CD14-positive monocyte (primary cell): ENCODE results near the gene WDR6. TPM values are rescaled to one million over a fixed set of nuclear protein-coding genes. Genes with fewer than 3 reads are reported as not detected.

ENCODE experiments used
- DNase-seq, 3 donors: peaks; one replicate each; pipeline ENCODE4 v3.0.0-alpha.2; 2011 to 2022
- H2AFZ ChIP-seq: 2 replicates; pipeline ENCODE4 v1.6.0; 2012; ENCODE audit warnings: mild to moderate bottlenecking, low read depth, low read length, inconsistent platforms; ENCODE audit not compliant: insufficient read depth, poor library complexity, severe bottlenecking
- H3K27ac ChIP-seq, 2 donors: 1 replicate in 1 of 2; 2 replicates in 1 of 2; pipeline ENCODE4 v1.5.1; 2012 to 2013; ENCODE audit warnings: low read length in 2 of 2, control low read depth in 1 of 2, inconsistent platforms in 1 of 2, low read depth in 1 of 2, mild to moderate bottlenecking in 1 of 2
- H3K27me3 ChIP-seq, 2 donors: one replicate each; pipeline versions ENCODE4 v1.6.0 to v1.6.1; 2011 to 2013; ENCODE audit warnings: low read length in 2 of 2; ENCODE audit not compliant: control insufficient read depth in 2 of 2, insufficient read depth in 2 of 2
- H3K36me3 ChIP-seq, 2 donors: replicated peaks in 1 of 2; 1 replicate in 1 of 2; 2 replicates in 1 of 2; pipeline versions ENCODE4 v1.5.1 to v1.6.1; 2012 to 2013; ENCODE audit warnings: low read length in 2 of 2, control low read depth in 1 of 2, inconsistent platforms in 1 of 2, mild to moderate bottlenecking in 1 of 2; ENCODE audit not compliant: insufficient read depth in 2 of 2, control insufficient read depth in 1 of 2
- H3K4me1 ChIP-seq, 2 donors: 1 replicate in 1 of 2; 2 replicates in 1 of 2; pipeline versions ENCODE4 v1.5.1 to v1.6.1; 2012 to 2013; ENCODE audit warnings: low read length in 2 of 2, control low read depth in 1 of 2, inconsistent platforms in 1 of 2, mild to moderate bottlenecking in 1 of 2, moderate library complexity in 1 of 2; ENCODE audit not compliant: insufficient read depth in 2 of 2, control insufficient read depth in 1 of 2
- H3K4me2 ChIP-seq: replicated peaks from 2 replicates; pipeline ENCODE3; 2012; ENCODE audit warnings: low read length, moderate library complexity, mild to moderate bottlenecking; ENCODE audit not compliant: poor library complexity, severe bottlenecking; ENCODE audit errors: extremely low read depth
- H3K4me3 ChIP-seq, 3 experiments: fragments of 200-600 bp in 1 of 3; sonication (generic) in 1 of 3; replicated peaks in 1 of 3; 1 replicate in 2 of 3; 2 replicates in 1 of 3; pipeline ENCODE4 v1.5.1; 2011 to 2013; ENCODE audit warnings: low read length in 3 of 3, mild to moderate bottlenecking in 3 of 3, control low read depth in 2 of 3, low read depth in 2 of 3, inconsistent platforms in 1 of 3, moderate library complexity in 1 of 3
- H3K79me2 ChIP-seq: 2 replicates; pipeline ENCODE4 v1.6.0; 2012; ENCODE audit warnings: mild to moderate bottlenecking, control low read depth, inconsistent platforms, low read length, moderate library complexity; ENCODE audit not compliant: insufficient read depth
- H3K9ac ChIP-seq: 2 replicates; pipeline ENCODE4 v1.6.0; 2017; ENCODE audit warnings: low read length, mild to moderate bottlenecking; ENCODE audit not compliant: insufficient read depth, poor library complexity, severe bottlenecking
- H3K9me3 ChIP-seq, 2 donors: replicated peaks in 1 of 2; 1 replicate in 1 of 2; 2 replicates in 1 of 2; pipeline versions ENCODE4 v1.5.1 to v1.6.1; 2012 to 2013; ENCODE audit warnings: low read length in 2 of 2, control low read depth in 1 of 2; ENCODE audit not compliant: control insufficient read depth in 1 of 2, insufficient read depth in 1 of 2
- H4K20me1 ChIP-seq: 2 replicates; pipeline ENCODE4 v1.6.0; 2012; ENCODE audit warnings: mild to moderate bottlenecking, low read length, control low read depth, moderate library complexity; ENCODE audit not compliant: insufficient read depth
- H3K27ac Mint-ChIP-seq, 7 donors: one replicate each; pipeline ENCODE4 v1.8.0; 2020; ENCODE audit warnings: mild to moderate bottlenecking in 7 of 7, mixed read lengths in 7 of 7, moderate library complexity in 6 of 7, inconsistent platforms in 2 of 7
- H3K27me3 Mint-ChIP-seq, 3 donors: one replicate each; pipeline ENCODE4 v1.8.0; 2021 to 2022; ENCODE audit warnings: low read depth in 3 of 3, mild to moderate bottlenecking in 3 of 3, mixed read lengths in 3 of 3, moderate library complexity in 3 of 3, inconsistent platforms in 1 of 3
- H3K36me3 Mint-ChIP-seq, 2 donors: one replicate each; pipeline ENCODE4 v1.8.0; 2020; ENCODE audit warnings: mixed read lengths in 2 of 2, inconsistent platforms in 1 of 2, mild to moderate bottlenecking in 1 of 2
- H3K4me1 Mint-ChIP-seq: one replicate; pipeline ENCODE4 v1.8.0; 2020; ENCODE audit warnings: mild to moderate bottlenecking, mixed read lengths
- H3K4me3 Mint-ChIP-seq, 2 donors: one replicate each; pipeline ENCODE4 v1.8.0; 2020; ENCODE audit warnings: mild to moderate bottlenecking in 2 of 2, mixed read lengths in 2 of 2, moderate library complexity in 1 of 2
- H3K9me3 Mint-ChIP-seq, 7 donors: one replicate each; pipeline ENCODE4 v1.8.0; 2020 to 2022; ENCODE audit warnings: mixed read lengths in 7 of 7, mild to moderate bottlenecking in 6 of 7, moderate library complexity in 6 of 7, inconsistent platforms in 2 of 7
- CTCF ChIP-seq: fragments of 200-600 bp; IDR thresholded peaks from one replicate; pipeline ENCODE4 v1.8.0; 2022; ENCODE audit warnings: antibody characterized with exemption, mild to moderate bottlenecking
- WGBS: methylation state at CpG from one replicate; pipeline ENCODE4 v1.1.5; 2013; ENCODE audit warnings: missing lambda C conversion rate; ENCODE audit not compliant: insufficient coverage; 5-methylcytosine and 5-hydroxymethylcytosine counted together
- intact Hi-C, 2 donors: fragments of 100-400 bp; cut with micrococcal nuclease; formaldehyde crosslinking; loops; one replicate each; pipeline versions ENCODE4 v1.15.0 to v1.15.1; 2023
- polyA plus RNA-seq, 3 donors: library from polyadenylated mRNA; depleted of rRNA in 1 of 3; unstranded in 2 of 3; stranded (reverse) in 1 of 3; fragments of 300-500 nt in 2 of 3; fragments of >200 nt in 1 of 3; fragmentation: Illumina TruSeq in 2 of 3; gene quantifications; 1 replicate in 2 of 3; 2 replicates in 1 of 3; pipeline ENCODE4 v1.2.3, GENCODE V29; 2012 to 2021

WDR6 gene
- polyA plus RNA-seq, 3 donors, result 30.6 to 103 (median 46.3) TPM

DNA sequence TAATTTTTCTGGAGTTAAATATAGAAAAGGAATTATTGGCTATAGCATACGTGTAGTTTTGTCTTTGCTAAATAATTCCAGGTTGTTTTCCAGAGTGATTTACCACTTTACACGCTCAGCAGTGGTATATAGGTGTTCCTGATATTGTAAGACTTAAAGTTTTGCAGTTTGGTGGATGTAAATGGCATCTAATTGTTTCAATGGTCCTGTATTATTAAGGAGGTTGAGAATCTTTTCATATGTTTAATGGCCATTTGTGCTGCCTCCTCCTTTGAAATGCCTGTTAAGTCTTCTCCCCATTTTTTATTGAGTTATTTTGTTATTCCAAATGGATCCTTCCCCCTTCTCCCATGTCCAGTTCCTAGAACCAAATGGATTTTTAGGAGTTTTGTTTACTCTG is 43.6 kb upstream of the WDR6 start:
- H3K4me1 Mint-ChIP-seq, result no peaks in the 10 kb centered on the region
- Histone ChIP-seq H3K4me1 (no peaks in the 10 kb centered on the region), H3K9me3 (no peaks in the 10 kb centered on the region), H4K20me1 (peaks cover 5% of the 10 kb centered on the region), H3K4me3 (no peak overlapping the region), H3K79me2 (no peaks in the 10 kb centered on the region), H3K36me3 (peaks cover 49 to 72% of the 10 kb centered on the region in 2 donors), H3K27ac (no peak overlapping the region), H3K9ac (no peak overlapping the region), H2AFZ (no peak overlapping the region), H3K27me3 (no peaks in the 10 kb centered on the region), H3K4me2 (no peak overlapping the region)
- no peak for DNase-seq
- WGBS, result 100% methylated on average over 1 of the region's 2 CpGs
- H3K9me3 Mint-ChIP-seq, result no peaks in the 10 kb centered on the region
- H3K4me3 Mint-ChIP-seq, result no peak overlapping the region
- no peak for TF ChIP-seq CTCF
- no peak overlapping the region for H3K27ac Mint-ChIP-seq
- intact Hi-C loops, result no loop called here
- peaks cover 53 to 71% of the 10 kb centered on the region in 2 donors for H3K36me3 Mint-ChIP-seq
- H3K27me3 Mint-ChIP-seq, result no peaks in the 10 kb centered on the region

- Histone ChIP-seq H3K36me3 (peaks cover 71 to 94% of the 10 kb centered on the region in 2 donors), H3K4me1 (no peaks in the 10 kb centered on the region), H3K79me2 (no peaks in the 10 kb centered on the region), H3K9me3 (no peaks in the 10 kb centered on the region), H3K4me3 (no peak overlapping the region), H2AFZ (no peak overlapping the region), H3K27ac (no peak overlapping the region), H3K27me3 (no peaks in the 10 kb centered on the region), H3K4me2 (no peak overlapping the region), H4K20me1 (no peaks in the 10 kb centered on the region), H3K9ac (no peak overlapping the region)
- WGBS, result no CpG with 5 or more reads among the region's 3 CpGs
- TF ChIP-seq CTCF, result no peak
- intact Hi-C loops, result no loop called here
- Mint-ChIP-seq H3K27ac (no peak overlapping the region), H3K36me3 (peaks cover 76 to 94% of the 10 kb centered on the region in 2 donors), H3K9me3 (no peaks in the 10 kb centered on the region), H3K27me3 (no peaks in the 10 kb centered on the region), H3K4me1 (no peaks in the 10 kb centered on the region), H3K4me3 (no peak overlapping the region)
- no peak for DNase-seq
These were observed 40.8 kb upstream of the WDR6 start for GRCh38 chr3:48966367-48966766.
